Gastroesophageal sphincter (tissue), 3 donors: ENCODE results near the gene FPR1.

Experiments used
- CTCF ChIP-seq, 4 experiments: fragments of 200-600 bp in 2 of 4; fragments of 450-650 bp in 2 of 4; sonication (generic) in 1 of 4; IDR thresholded peaks; one replicate each; pipeline ENCODE4 v1.5.1; 2017 to 2019; ENCODE audit warnings: antibody characterized with exemption in 4 of 4, mild to moderate bottlenecking in 2 of 4, moderate library complexity in 2 of 4
- POLR2A ChIP-seq, 2 donors: fragments of 450-650 bp; IDR thresholded peaks; one replicate each; pipeline ENCODE4 v1.6.1; 2017; ENCODE audit warnings: antibody characterized with exemption in 2 of 2, mild to moderate bottlenecking in 2 of 2, moderate library complexity in 1 of 2

GRCh38 chr19:51777570-51778462 lies 26.1 kb upstream of the FPR1 start:
- TF ChIP-seq CTCF (IDR thresholded peaks at IDR 0.05), result peak; percentile 55 to 81 (median 70)
- no peak for TF ChIP-seq POLR2A (IDR thresholded peaks at IDR 0.05)
